ENCODE measurements around the gene MUC12. TPM values are rescaled to one million over a fixed set of nuclear protein-coding genes. Genes with fewer than 3 reads are reported as not detected.

Gene MUC12, protein sequence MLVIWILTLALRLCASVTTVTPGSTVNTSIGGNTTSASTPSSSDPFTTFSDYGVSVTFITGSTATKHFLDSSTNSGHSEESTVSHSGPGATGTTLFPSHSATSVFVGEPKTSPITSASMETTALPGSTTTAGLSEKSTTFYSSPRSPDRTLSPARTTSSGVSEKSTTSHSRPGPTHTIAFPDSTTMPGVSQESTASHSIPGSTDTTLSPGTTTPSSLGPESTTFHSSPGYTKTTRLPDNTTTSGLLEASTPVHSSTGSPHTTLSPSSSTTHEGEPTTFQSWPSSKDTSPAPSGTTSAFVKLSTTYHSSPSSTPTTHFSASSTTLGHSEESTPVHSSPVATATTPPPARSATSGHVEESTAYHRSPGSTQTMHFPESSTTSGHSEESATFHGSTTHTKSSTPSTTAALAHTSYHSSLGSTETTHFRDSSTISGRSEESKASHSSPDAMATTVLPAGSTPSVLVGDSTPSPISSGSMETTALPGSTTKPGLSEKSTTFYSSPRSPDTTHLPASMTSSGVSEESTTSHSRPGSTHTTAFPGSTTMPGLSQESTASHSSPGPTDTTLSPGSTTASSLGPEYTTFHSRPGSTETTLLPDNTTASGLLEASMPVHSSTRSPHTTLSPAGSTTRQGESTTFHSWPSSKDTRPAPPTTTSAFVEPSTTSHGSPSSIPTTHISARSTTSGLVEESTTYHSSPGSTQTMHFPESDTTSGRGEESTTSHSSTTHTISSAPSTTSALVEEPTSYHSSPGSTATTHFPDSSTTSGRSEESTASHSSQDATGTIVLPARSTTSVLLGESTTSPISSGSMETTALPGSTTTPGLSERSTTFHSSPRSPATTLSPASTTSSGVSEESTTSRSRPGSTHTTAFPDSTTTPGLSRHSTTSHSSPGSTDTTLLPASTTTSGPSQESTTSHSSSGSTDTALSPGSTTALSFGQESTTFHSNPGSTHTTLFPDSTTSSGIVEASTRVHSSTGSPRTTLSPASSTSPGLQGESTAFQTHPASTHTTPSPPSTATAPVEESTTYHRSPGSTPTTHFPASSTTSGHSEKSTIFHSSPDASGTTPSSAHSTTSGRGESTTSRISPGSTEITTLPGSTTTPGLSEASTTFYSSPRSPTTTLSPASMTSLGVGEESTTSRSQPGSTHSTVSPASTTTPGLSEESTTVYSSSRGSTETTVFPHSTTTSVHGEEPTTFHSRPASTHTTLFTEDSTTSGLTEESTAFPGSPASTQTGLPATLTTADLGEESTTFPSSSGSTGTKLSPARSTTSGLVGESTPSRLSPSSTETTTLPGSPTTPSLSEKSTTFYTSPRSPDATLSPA (N-terminal part only)
- not detected in 2 replicates for total RNA-seq

DNA sequence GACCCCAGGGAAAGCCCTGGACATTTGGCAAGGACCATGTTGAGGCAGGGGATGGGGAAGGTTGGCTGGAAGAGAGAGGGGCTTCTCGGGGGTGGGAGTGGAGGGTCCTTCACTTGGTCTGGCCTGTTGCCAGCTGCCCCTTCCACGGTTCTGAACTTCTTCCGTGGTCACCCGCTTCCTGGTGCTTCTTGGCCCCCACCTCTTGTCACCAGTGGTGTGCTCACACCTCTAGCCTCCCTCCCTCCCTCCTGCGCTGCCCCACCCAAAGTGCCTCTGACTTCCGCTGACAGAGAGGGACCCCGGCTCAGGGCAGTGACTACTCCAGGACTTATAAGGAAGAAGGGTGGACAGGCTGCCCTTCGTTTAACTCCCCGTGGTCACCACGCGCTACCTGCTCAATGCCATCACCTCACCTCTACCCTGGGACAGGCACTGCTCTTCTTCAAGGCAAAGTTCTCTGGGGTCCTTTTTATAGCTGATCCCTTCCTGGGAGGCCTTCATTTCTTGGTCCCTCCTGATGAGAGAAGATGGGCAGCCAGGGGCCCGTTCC lies at the start of gene MUC12:
TSS of gene MUC12 (plus strand) at position 500 of the 550 bp plus-strand sequence. CDS start 58 bp downstream, outside the sequence.

DNA sequence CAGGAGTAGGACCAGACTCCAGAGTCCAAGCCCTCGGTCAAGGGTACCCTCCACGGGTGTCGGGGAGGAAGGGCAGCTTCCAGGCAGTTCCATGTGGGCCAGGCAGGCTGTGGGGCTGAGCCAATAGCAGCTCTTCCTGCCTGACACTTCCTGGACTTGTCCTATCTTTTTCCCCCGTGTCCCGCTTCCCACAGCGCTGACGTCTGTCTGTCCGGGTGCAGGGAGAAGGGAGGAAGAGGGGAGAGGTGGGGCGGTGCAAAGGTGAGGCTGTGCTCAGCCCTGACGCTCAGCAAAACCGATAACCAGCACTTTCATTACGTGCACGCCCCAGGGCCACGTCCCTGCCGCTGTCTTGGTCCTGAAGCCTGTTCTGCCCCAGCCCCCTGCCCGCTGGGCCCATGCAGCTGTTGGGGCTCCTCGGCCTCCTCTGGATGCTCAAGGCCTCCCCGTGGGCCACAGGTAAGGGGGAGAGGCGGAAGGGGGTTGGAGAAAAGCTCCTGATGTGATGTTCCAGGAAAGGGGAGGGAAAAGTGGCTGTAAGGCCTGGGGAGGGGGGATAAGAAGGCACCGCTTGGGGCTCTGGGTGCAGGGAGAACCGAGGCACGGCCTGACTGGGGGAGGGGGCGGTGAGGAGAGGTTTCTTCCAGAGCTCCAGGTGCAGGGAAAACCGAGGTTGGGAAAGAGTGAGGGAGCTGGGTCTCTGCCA lies 20.0 kb upstream of the MUC12 start, which contains the start of gene MUC3A:
TSS of gene MUC3A (plus strand) at position 308 of the 706 bp plus-strand sequence. CDS start at position 399, 91 bp downstream.

Other genes starting within 250 kb of the MUC12 start
- gene EPO, start 249.1 kb upstream of the MUC12 start, total RNA-seq: not detected in 2 replicates
- gene ZAN, start 236.0 kb upstream of the MUC12 start, total RNA-seq: not detected in 2 replicates
- 224 and 582 TPM in 2 replicates for gene EPHB4, start 142.0 kb upstream of the MUC12 start, total RNA-seq
- 22.5 and 28.6 TPM in 2 replicates for gene SLC12A9, start 116.9 kb upstream of the MUC12 start, total RNA-seq
- 36.4 and 62.6 TPM in 2 replicates for gene TRIP6, start 102.2 kb upstream of the MUC12 start, total RNA-seq
- gene SRRT, start 94.5 kb upstream of the MUC12 start, total RNA-seq: 41.4 and 58.3 TPM in 2 replicates
- gene UFSP1, start 79.8 kb upstream of the MUC12 start, total RNA-seq: 1.9 and 2.0 TPM in 2 replicates
- gene ACHE, start 73.7 kb upstream of the MUC12 start, total RNA-seq: 0.16 and 11.3 TPM in 2 replicates
- gene MUC3A, start 20.0 kb upstream of the MUC12 start, total RNA-seq: under 0.01 TPM in 1 of 2 replicates, not detected in the other
- gene MUC17, start 50.5 kb downstream of the MUC12 start, total RNA-seq: not detected in 2 replicates
- 14.4 and 48.5 TPM in 2 replicates for gene TRIM56, start 115.9 kb downstream of the MUC12 start, total RNA-seq
- gene SERPINE1, start 157.5 kb downstream of the MUC12 start, total RNA-seq: 270 and 1,595 TPM in 2 replicates
- gene AP1S1, start 184.9 kb downstream of the MUC12 start, total RNA-seq: 149 and 186 TPM in 2 replicates
- gene VGF, start 196.0 kb downstream of the MUC12 start, total RNA-seq: not detected in 2 replicates
- not detected in 2 replicates for gene NAT16, start 210.7 kb downstream of the MUC12 start, total RNA-seq
- not detected in 2 replicates for gene MOGAT3, start 231.5 kb downstream of the MUC12 start, total RNA-seq
- gene PLOD3, start 248.0 kb downstream of the MUC12 start, total RNA-seq: 52.3 and 103 TPM in 2 replicates
- 55.8 and 118 TPM in 2 replicates for gene ZNHIT1, start 248.6 kb downstream of the MUC12 start, total RNA-seq